Heart left ventricle (tissue), 13 donors: ENCODE results near the gene MRPL11.

Source experiments
- POLR2A ChIP-seq, 2 donors: fragments of 450-650 bp; IDR thresholded peaks; one replicate each; pipeline ENCODE4 v1.6.1; 2017; ENCODE audit warnings: antibody characterized with exemption in 2 of 2, mild to moderate bottlenecking in 2 of 2, moderate library complexity in 2 of 2
- TF ChIP-seq, protein P1 (sequence below), 12 donors: fragments of 200-600 bp; sonication (generic) in 4 of 12; IDR thresholded peaks; one replicate each; pipeline versions ENCODE4 v1.5.0 to v1.8.0; 2018 to 2022; ENCODE audit warnings: antibody characterized with exemption in 12 of 12, mild to moderate bottlenecking in 5 of 12
- donor health status: ischemic (EF 13 %, LVEDD 7.1; RV severe dilation, severe dysfunction).
- donor health status: DM: no; HTN: yes; CAD: no.
- donor health status: DM: no; HTN: no; CAD: no.
- donor health status: ischemic (EF 25% LVEDD 6.9; RV normal size, moderate dysfunction).
- donor health status: ischemic (EF 25% LVEDD 5.7; RV mildly dilated, moderate dysfunction).
- donor health status: ischemic (EF 35%, LVEDD 5.7; RV mildly dilated, moderate dysfunction).
- donor health status: nonischemic (EF 11% LVEDD 7.7; RV severe dilation, severe dysfunction).
- donor health status: DM: yes; HTN: yes; CAD: no.
- donor health status: PGD.
- donor health status: ischemic (EF 29% LVEDD 5.4; RV normal size, mild dysfunction).
- donor health status: nonischemic (EF 23%, LVEDD 6.1; RV moderate dilation, normal function).

DNA sequence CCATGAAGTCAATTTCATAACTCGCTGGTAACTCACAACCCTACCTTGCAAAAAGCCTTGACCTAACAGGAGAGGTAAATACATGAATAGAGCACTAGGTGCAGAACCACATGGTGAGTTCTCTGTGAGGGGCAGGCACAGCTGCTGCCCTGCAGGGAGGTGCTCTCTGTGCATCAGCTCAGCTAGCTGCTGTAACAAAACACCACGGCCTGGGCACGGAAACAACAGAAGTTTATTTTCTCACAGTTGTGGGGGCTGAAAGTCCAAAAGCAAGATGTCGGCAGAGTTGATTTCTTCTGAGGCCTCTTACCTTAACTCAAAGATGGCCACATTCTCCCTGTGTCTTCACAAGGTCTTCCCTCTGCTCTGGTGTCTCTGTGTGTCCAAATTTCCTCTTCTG, 13.0 kb upstream of the MRPL11 start:
- TF ChIP-seq, protein P1, sequence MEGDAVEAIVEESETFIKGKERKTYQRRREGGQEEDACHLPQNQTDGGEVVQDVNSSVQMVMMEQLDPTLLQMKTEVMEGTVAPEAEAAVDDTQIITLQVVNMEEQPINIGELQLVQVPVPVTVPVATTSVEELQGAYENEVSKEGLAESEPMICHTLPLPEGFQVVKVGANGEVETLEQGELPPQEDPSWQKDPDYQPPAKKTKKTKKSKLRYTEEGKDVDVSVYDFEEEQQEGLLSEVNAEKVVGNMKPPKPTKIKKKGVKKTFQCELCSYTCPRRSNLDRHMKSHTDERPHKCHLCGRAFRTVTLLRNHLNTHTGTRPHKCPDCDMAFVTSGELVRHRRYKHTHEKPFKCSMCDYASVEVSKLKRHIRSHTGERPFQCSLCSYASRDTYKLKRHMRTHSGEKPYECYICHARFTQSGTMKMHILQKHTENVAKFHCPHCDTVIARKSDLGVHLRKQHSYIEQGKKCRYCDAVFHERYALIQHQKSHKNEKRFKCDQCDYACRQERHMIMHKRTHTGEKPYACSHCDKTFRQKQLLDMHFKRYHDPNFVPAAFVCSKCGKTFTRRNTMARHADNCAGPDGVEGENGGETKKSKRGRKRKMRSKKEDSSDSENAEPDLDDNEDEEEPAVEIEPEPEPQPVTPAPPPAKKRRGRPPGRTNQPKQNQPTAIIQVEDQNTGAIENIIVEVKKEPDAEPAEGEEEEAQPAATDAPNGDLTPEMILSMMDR (IDR thresholded peaks at IDR 0.05) = no peak
- no peak for TF ChIP-seq POLR2A (IDR thresholded peaks at IDR 0.05)
